DMS153 treated with DMSO at 0.1 percent for 48 hours (cell line): ENCODE results near the gene CCT8.
"Not testable (repeated sequence)": the region's sequence is repeated elsewhere in the genome, so short reads cannot be mapped to it uniquely, and the experiment has no call there.

Experiments
- DNase-seq: peaks from one replicate; lab custom pipeline; 2025; ENCODE audit not compliant: unreplicated experiment; lab: John Stamatoyannopoulos, UW

Gene CCT8

GRCh38 chr21:29078869-29079767 is 5.7 kb upstream of the CCT8 start:
- no peak for DNase-seq

GRCh38 chr21:29077651-29078090 is 4.2 kb upstream of the CCT8 start:
- DNase-seq = no peak

GRCh38 chr21:29076731-29077640 is 3.5 kb upstream of the CCT8 start:
- not testable (repeated sequence) for DNase-seq

GRCh38 chr21:29075706-29076466 is 2.4 kb upstream of the CCT8 start:
- no peak for DNase-seq

- no peak for DNase-seq
Observed at GRCh38 chr21:29074783-29075182, 1.3 kb upstream of the CCT8 start.

GRCh38 chr21:29074007-29074376 is 544 bp upstream of the CCT8 start:
- no peak for DNase-seq

- no peak for DNase-seq
Observed at GRCh38 chr21:29072873-29073221, 601 bp downstream of the CCT8 start.

GRCh38 chr21:29064850-29065481 is 8.5 kb downstream of the CCT8 start:
- no peak for DNase-seq

- no peak for DNase-seq
Observed at GRCh38 chr21:29056538-29057050, 16.9 kb downstream of the CCT8 start.

- no peak for DNase-seq
Observed at GRCh38 chr21:29056005-29056404, 17.4 kb downstream of the CCT8 start.

GRCh38 chr21:29055080-29055479 is 18.4 kb downstream of the CCT8 start:
- DNase-seq = no peak

- no peak for DNase-seq
Observed at GRCh38 chr21:29053656-29054055, 19.8 kb downstream of the CCT8 start.

- no peak for DNase-seq
Observed at GRCh38 chr21:29053011-29053553, 20.4 kb downstream of the CCT8 start.

- no peak for DNase-seq
Observed at GRCh38 chr21:29052224-29052623, 21.2 kb downstream of the CCT8 start.

GRCh38 chr21:29034678-29035077 is 38.8 kb downstream of the CCT8 start:
- no peak for DNase-seq

GRCh38 chr21:29033871-29034270 is 39.6 kb downstream of the CCT8 start:
- no peak for DNase-seq

GRCh38 chr21:29033301-29033700 is 40.1 kb downstream of the CCT8 start:
- DNase-seq = no peak

GRCh38 chr21:29030909-29031308 is 42.5 kb downstream of the CCT8 start:
- DNase-seq = no peak

- DNase-seq = no peak
Observed at GRCh38 chr21:29029524-29029923, 43.9 kb downstream of the CCT8 start.

GRCh38 chr21:29025328-29025713 is 48.1 kb downstream of the CCT8 start:
- DNase-seq = no peak
